ENCODE measurements around the gene ATP6V1C2. TPM values are rescaled to one million over a fixed set of nuclear protein-coding genes. Genes with fewer than 3 reads are reported as not detected.
A peak's percentile ranks its signal among the peaks of the same experiment; 100 is the strongest.

Gene ATP6V1C2, protein sequence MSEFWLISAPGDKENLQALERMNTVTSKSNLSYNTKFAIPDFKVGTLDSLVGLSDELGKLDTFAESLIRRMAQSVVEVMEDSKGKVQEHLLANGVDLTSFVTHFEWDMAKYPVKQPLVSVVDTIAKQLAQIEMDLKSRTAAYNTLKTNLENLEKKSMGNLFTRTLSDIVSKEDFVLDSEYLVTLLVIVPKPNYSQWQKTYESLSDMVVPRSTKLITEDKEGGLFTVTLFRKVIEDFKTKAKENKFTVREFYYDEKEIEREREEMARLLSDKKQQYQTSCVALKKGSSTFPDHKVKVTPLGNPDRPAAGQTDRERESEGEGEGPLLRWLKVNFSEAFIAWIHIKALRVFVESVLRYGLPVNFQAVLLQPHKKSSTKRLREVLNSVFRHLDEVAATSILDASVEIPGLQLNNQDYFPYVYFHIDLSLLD
- total RNA-seq (2012; rRNA removed) (not detected in 2 replicates), polyA plus RNA-seq (2012; rRNA removed) (0.04 TPM in 1 of 2 replicates, not detected in the other), Bru-seq, nascent RNA (percentile 2 among the genes with signal in this experiment), BruChase-seq, experiment 1, labeled RNA remaining after a 6-hour chase (percentile 8 among the genes with signal in this experiment), BruChase-seq, experiment 2, labeled RNA remaining after a 2-hour chase (percentile 4 among the genes with signal in this experiment)
- polyA plus RNA-seq (2012; cell fraction: cytosol; rRNA removed): not detected in 2 replicates
- not detected in 2 replicates for polyA plus RNA-seq (2012; cell fraction: nucleus; rRNA removed; ENCODE audit: low replicate concordance)
- long read RNA-seq: 0 reads

DNA sequence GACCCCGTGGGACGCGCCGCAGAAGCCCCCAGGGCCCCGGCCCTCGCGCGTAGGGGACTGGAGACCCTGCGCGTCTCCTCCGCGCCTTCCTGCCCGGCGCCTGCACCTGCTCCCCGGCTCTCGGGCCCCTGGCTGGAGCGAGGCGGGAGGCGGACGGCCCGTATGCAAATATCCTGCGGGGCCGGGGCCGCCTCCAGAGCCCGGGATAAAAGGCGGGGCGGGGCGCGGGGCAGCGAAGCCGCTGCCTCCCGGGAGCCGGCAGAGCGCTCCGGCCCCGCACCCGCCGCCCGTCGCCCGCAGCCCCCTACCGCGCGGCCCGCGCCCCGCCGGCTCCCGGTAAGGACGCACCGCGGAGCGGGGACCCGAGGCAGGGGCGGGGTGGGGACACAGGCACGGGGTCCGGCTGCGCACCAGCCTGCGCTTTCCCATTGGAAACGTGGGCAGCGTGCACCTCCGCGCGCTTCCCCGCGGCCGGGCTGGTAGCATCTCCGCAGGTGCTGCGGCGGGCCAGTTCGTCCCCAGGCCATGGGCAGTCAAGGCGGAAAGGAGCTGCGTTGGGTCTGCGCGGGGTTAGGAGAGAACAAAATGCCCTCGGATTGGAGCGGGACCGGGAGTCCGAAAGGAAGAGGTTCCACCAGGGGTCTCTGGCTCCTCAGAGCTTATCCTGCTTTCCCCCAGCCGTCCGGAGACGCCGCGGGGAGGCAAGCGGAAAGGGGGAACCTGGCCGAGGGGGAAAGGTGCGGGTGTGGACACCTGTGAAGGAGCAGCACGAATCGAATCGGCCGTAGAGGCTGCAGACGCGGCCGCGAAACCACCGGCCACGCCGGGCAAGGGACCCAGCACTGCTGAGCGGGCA, at the start of gene ATP6V1C2:
Gene ATP6V1C2, plus strand, starts transcription at position 235 of the 856 bp plus-strand sequence. CDS start 1,220 bp downstream, outside the sequence.
- Histone ChIP-seq H3K4me2 (ENCODE audit: low read depth, low read length) (peak within 1 kb of the TSS; percentile 85), H3K9me1 (ENCODE audit: insufficient read depth, low read length) (no peaks in the 10 kb centered on the region), H4K20me1 (ENCODE audit: insufficient read depth, low read length) (no peaks in the 10 kb centered on the region; the same call in 1 of the 2 replicates), H2BK15ac (ENCODE audit: low read depth, low read length) (no peak within 1 kb of the TSS), H2BK5ac (ENCODE audit: low read depth, low read length, poor library complexity, severe bottlenecking) (no peak within 1 kb of the TSS), H3K79me1 (ENCODE audit: low read depth in 1 of 2, low read length in 2 of 2) (no peaks in the 10 kb centered on the region), H3K18ac (ENCODE audit: low read depth, low read length) (no peak within 1 kb of the TSS), H2AK5ac (ENCODE audit: low read depth, low read length) (no peak within 1 kb of the TSS), H3K36me3 (ENCODE audit: control insufficient read depth, insufficient read depth, low read length) (no peaks in the 10 kb centered on the region), H2AFZ (replicated peaks; ENCODE audit: low read length, poor library complexity) (peak within 1 kb of the TSS; percentile 65), H3K27me3 (ENCODE audit: control insufficient read depth, insufficient read depth, low read length) (peaks cover 64% of the 10 kb centered on the region), H3K14ac (replicated peaks; ENCODE audit: low read depth, low read length) (no peak within 1 kb of the TSS), H4K8ac (ENCODE audit: low read depth in 2 of 2, low read length in 2 of 2) (no peak within 1 kb of the TSS), H4K5ac (ENCODE audit: low read depth, low read length) (no peak within 1 kb of the TSS), H3K9ac (ENCODE audit: low read depth, low read length) (no peak within 1 kb of the TSS), H3K27ac (ENCODE audit: insufficient read depth, low read length) (no peak within 1 kb of the TSS), H2AK9ac (replicated peaks; ENCODE audit: low read depth, low read length, poor library complexity) (no peak within 1 kb of the TSS), H2BK120ac (ENCODE audit: low read depth, low read length) (no peak within 1 kb of the TSS), H3K4ac (ENCODE audit: low read depth, low read length) (no peak within 1 kb of the TSS), H3K23ac (ENCODE audit: low read depth, low read length) (peak within 1 kb of the TSS; percentile 59; the same call in 1 of the 2 replicates), H3K9me3 (ENCODE audit: control insufficient read depth, insufficient read depth, low read length) (0 out of 2 replicates have a peak, but pooled peaks cover 1% of the 10 kb centered on the region), H3K56ac (ENCODE audit: extremely low read depth, insufficient read depth, low read length) (no peak within 1 kb of the TSS), H2BK20ac (ENCODE audit: low read depth, low read length) (no peak within 1 kb of the TSS), H3K4me3 (ENCODE audit: insufficient read depth, low read depth, low read length) (peak within 1 kb of the TSS; percentile 34), H3K4me1 (ENCODE audit: control insufficient read depth, insufficient read depth, low read length) (no peaks in the 10 kb centered on the region; the same call in 1 of the 2 replicates), H4K91ac (ENCODE audit: insufficient read depth, low read depth, low read length) (no peak within 1 kb of the TSS)
- POLR2A ChIA-PET (ENCODE audit: unreplicated experiment): no interaction called here
- intact Hi-C loops (cut with micrococcal nuclease): no loop called here
- DNase-seq (no peak), ATAC-seq (ENCODE audit: low read depth) (peak; percentile 52)
- CTCF ChIA-PET: no interaction called here
- in situ Hi-C loops (cut with MboI; ENCODE audit: low sequenced_read_pairs): no loop called here
- TF ChIP-seq RAD21 (IDR thresholded peaks at IDR 0.05; ENCODE audit: low read length) (no peak), MAZ (IDR thresholded peaks at IDR 0.05; ENCODE audit: borderline replicate concordance, low read depth, low read length) (no peak), NFE2L2 (IDR thresholded peaks at IDR 0.05; ENCODE audit: low read depth, low read length) (no peak), MAFK (IDR thresholded peaks at IDR 0.05; ENCODE audit: low read depth, low read length) (no peak), CEBPB (IDR thresholded peaks at IDR 0.05; ENCODE audit: low read depth, low read length) (no peak), RCOR1 (IDR thresholded peaks at IDR 0.05; ENCODE audit: insufficient replicate concordance, low read length) (no peak), RFX5 (IDR thresholded peaks at IDR 0.05; ENCODE audit: low read depth, low read length) (no peak), SMC3 (IDR thresholded peaks at IDR 0.05; ENCODE audit: low read depth, low read length) (no peak), BHLHE40 (IDR thresholded peaks at IDR 0.05; ENCODE audit: low read depth, low read length) (no peak), CHD1 (IDR thresholded peaks at IDR 0.05; ENCODE audit: low read depth, low read length) (no peak), POLR2A (IDR thresholded peaks at IDR 0.05; ENCODE audit: low read depth, low read length) (no peak), MXI1 (IDR thresholded peaks at IDR 0.05; ENCODE audit: borderline replicate concordance, low read depth, low read length) (no peak)
- TF ChIP-seq, protein P1, sequence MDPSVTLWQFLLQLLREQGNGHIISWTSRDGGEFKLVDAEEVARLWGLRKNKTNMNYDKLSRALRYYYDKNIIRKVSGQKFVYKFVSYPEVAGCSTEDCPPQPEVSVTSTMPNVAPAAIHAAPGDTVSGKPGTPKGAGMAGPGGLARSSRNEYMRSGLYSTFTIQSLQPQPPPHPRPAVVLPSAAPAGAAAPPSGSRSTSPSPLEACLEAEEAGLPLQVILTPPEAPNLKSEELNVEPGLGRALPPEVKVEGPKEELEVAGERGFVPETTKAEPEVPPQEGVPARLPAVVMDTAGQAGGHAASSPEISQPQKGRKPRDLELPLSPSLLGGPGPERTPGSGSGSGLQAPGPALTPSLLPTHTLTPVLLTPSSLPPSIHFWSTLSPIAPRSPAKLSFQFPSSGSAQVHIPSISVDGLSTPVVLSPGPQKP (IDR thresholded peaks at IDR 0.05; ENCODE audit: borderline replicate concordance, low read depth, low read length): no peak
- TF ChIP-seq, protein P2, sequence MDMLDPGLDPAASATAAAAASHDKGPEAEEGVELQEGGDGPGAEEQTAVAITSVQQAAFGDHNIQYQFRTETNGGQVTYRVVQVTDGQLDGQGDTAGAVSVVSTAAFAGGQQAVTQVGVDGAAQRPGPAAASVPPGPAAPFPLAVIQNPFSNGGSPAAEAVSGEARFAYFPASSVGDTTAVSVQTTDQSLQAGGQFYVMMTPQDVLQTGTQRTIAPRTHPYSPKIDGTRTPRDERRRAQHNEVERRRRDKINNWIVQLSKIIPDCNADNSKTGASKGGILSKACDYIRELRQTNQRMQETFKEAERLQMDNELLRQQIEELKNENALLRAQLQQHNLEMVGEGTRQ (IDR thresholded peaks at IDR 0.05; ENCODE audit: low read depth, low read length): no peak
- dilution Hi-C loops (cut with HindIII; ENCODE audit: low sequenced_read_pairs, unreplicated experiment): no loop called here
- 2% methylated on average over 44 of the region's 99 CpGs; no CpG with 5 or more reads in 1 of the 2 experiments for WGBS, 2 experiments (ENCODE audit: extremely low coverage in 2 of 2, insufficient read length in 1 of 2)
- BruUV-seq (replicated peaks): no TSS peak
